GM23248 (cell line): Measurements from ENCODE around the gene LMNB1.
"Not testable (repeated sequence)": the region's sequence is repeated elsewhere in the genome, so short reads cannot be mapped to it uniquely, and the experiment has no call there.

Experiments
- EZH2 ChIP-seq: fragments of 200-600 bp; sonication (generic); IDR thresholded peaks from 2 replicates; pipeline ENCODE4 v1.6.1; 2018; ENCODE audit warnings: antibody characterized with exemption, mild to moderate bottlenecking; ENCODE audit not compliant: insufficient read depth, poor library complexity, severe bottlenecking
- EZH2phosphoT487 ChIP-seq: fragments of 200-600 bp; sonication (generic); IDR thresholded peaks from 2 replicates; pipeline ENCODE4 v1.6.1; 2018; ENCODE audit warnings: antibody characterized with exemption, moderate library complexity, mild to moderate bottlenecking, low read depth; ENCODE audit not compliant: insufficient read depth

DNA sequence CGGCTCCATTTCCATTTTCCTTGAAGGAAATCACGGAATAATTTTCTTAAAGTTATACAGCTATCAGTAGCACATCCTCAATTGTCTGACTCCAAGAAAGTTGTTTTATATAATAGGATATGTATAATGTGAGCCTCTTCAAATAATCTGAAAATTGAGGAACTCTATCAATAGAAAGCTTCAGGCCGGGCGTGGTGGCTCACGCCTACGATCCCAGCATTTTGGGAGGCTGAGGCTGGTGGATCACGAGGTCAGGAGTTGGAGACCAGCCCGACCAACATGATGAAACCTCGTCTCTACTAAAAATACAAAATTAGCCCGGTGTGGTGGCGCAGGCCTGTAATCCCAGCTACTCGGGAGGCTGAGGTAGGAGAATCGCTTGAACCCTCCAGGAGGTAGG lies 3.4 kb upstream of the LMNB1 start:
- TF ChIP-seq EZH2, EZH2phosphoT487: not testable (repeated sequence)
